Activated T-helper 17 cell treated with anti-CD3 and anti-CD28 coated beads, Interleukin-2, amount 50 U/mL, for 72 hours (primary cell): ENCODE data around the gene SLC44A4. TPM values are rescaled to one million over a fixed set of nuclear protein-coding genes. Genes with fewer than 3 reads are reported as not detected.
"Not testable (repeated sequence)": the region's sequence is repeated elsewhere in the genome, so short reads cannot be mapped to it uniquely, and the experiment has no call there.

Experiments used
- ATAC-seq: fragments of 150-1000 bp; cut with Tn5 transposase; replicated peaks from 2 replicates; pipeline ENCODE4 v1.10.0; 2021; ENCODE audit warnings: mild to moderate bottlenecking, moderate library complexity
- H3K27ac Mint-ChIP-seq: one replicate; pipeline ENCODE4 v1.8.0; 2022; ENCODE audit warnings: mixed read lengths
- H3K27me3 Mint-ChIP-seq: one replicate; pipeline ENCODE4 v1.8.0; 2022; ENCODE audit warnings: mixed read lengths
- H3K36me3 Mint-ChIP-seq: one replicate; pipeline ENCODE4 v1.8.0; 2022; ENCODE audit warnings: low read depth, mild to moderate bottlenecking, mixed read lengths
- H3K4me1 Mint-ChIP-seq: one replicate; pipeline ENCODE4 v1.8.0; 2022; ENCODE audit warnings: mixed read lengths
- H3K4me3 Mint-ChIP-seq: one replicate; pipeline ENCODE4 v1.8.0; 2022; ENCODE audit warnings: mild to moderate bottlenecking, mixed read lengths
- H3K9me3 Mint-ChIP-seq: one replicate; pipeline ENCODE4 v1.8.0; 2022; ENCODE audit warnings: mixed read lengths
- total RNA-seq, 2 donors: library from RNA; stranded (reverse); gene quantifications; one replicate each; pipeline ENCODE4 v1.2.3, GENCODE V29; 2022

The SLC44A4 gene
- total RNA-seq, 2 donors from 2014 or later, result 0.39 TPM; not detected in 1

GRCh38 chr6:31879143-31879542 lies 346 bp upstream of the SLC44A4 start:
- no peaks in the 10 kb centered on the region for H3K27me3 Mint-ChIP-seq
- peaks cover 45% of the 10 kb centered on the region for H3K36me3 Mint-ChIP-seq
- no peak overlapping the region for H3K27ac Mint-ChIP-seq
- no peak for ATAC-seq
- no peaks in the 10 kb centered on the region for H3K9me3 Mint-ChIP-seq
- peaks cover 2% of the 10 kb centered on the region for H3K4me1 Mint-ChIP-seq
- H3K4me3 Mint-ChIP-seq, result no peak overlapping the region

GRCh38 chr6:31878222-31878621 lies 575 bp downstream of the SLC44A4 start:
- peaks cover 3% of the 10 kb centered on the region for H3K4me1 Mint-ChIP-seq
- no peaks in the 10 kb centered on the region for H3K9me3 Mint-ChIP-seq
- H3K36me3 Mint-ChIP-seq, result peaks cover 38% of the 10 kb centered on the region
- no peak for ATAC-seq
- no peak overlapping the region for H3K27ac Mint-ChIP-seq
- H3K4me3 Mint-ChIP-seq, result no peak overlapping the region
- no peaks in the 10 kb centered on the region for H3K27me3 Mint-ChIP-seq

GRCh38 chr6:31877651-31878161 lies 1.1 kb downstream of the SLC44A4 start:
- no peak for ATAC-seq
- H3K27ac Mint-ChIP-seq, result no peak overlapping the region
- H3K27me3 Mint-ChIP-seq, result no peaks in the 10 kb centered on the region
- no peak overlapping the region for H3K4me3 Mint-ChIP-seq
- H3K4me1 Mint-ChIP-seq, result peaks cover 3% of the 10 kb centered on the region
- H3K9me3 Mint-ChIP-seq, result no peaks in the 10 kb centered on the region
- peaks cover 33% of the 10 kb centered on the region for H3K36me3 Mint-ChIP-seq

GRCh38 chr6:31877125-31877650 lies 1.6 kb downstream of the SLC44A4 start:
- Mint-ChIP-seq H3K27ac (no peak overlapping the region), H3K4me1 (peaks cover 3% of the 10 kb centered on the region), H3K36me3 (peaks cover 28% of the 10 kb centered on the region), H3K27me3 (no peaks in the 10 kb centered on the region), H3K9me3 (no peaks in the 10 kb centered on the region), H3K4me3 (no peak overlapping the region)
- no peak for ATAC-seq

GRCh38 chr6:31876357-31876756 lies 2.4 kb downstream of the SLC44A4 start:
- no peaks in the 10 kb centered on the region for H3K9me3 Mint-ChIP-seq
- H3K36me3 Mint-ChIP-seq, result peaks cover 19% of the 10 kb centered on the region
- no peak overlapping the region for H3K4me3 Mint-ChIP-seq
- peaks cover 3% of the 10 kb centered on the region for H3K27me3 Mint-ChIP-seq
- no peak for ATAC-seq
- H3K27ac Mint-ChIP-seq, result no peak overlapping the region
- H3K4me1 Mint-ChIP-seq, result peaks cover 3% of the 10 kb centered on the region

DNA sequence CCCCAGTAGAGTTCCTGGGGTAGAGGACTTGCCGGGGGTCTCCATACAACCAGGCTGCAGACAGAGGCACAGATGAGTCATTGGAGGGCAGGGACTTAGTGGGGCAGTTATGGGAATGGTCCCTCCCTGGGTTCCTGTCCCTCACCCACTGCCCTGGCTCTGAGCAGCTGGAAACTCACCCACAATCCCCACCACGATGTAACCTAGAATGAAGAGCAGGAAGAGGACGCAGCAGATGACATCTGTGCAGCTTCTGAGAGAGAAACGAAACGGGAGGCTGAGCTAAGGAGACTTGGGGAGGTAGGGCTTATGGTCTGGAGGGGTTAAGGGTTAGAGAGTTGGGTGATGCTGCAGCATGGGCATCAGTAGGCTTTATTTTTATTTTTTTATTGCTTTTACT lies 2.9 kb downstream of the SLC44A4 start:
- no peak for ATAC-seq
- peaks cover 15% of the 10 kb centered on the region for H3K36me3 Mint-ChIP-seq
- H3K9me3 Mint-ChIP-seq, result no peaks in the 10 kb centered on the region
- H3K27ac Mint-ChIP-seq, result no peak overlapping the region
- H3K27me3 Mint-ChIP-seq, result peaks cover 3% of the 10 kb centered on the region
- H3K4me1 Mint-ChIP-seq, result peaks cover 3% of the 10 kb centered on the region
- no peak overlapping the region for H3K4me3 Mint-ChIP-seq

DNA sequence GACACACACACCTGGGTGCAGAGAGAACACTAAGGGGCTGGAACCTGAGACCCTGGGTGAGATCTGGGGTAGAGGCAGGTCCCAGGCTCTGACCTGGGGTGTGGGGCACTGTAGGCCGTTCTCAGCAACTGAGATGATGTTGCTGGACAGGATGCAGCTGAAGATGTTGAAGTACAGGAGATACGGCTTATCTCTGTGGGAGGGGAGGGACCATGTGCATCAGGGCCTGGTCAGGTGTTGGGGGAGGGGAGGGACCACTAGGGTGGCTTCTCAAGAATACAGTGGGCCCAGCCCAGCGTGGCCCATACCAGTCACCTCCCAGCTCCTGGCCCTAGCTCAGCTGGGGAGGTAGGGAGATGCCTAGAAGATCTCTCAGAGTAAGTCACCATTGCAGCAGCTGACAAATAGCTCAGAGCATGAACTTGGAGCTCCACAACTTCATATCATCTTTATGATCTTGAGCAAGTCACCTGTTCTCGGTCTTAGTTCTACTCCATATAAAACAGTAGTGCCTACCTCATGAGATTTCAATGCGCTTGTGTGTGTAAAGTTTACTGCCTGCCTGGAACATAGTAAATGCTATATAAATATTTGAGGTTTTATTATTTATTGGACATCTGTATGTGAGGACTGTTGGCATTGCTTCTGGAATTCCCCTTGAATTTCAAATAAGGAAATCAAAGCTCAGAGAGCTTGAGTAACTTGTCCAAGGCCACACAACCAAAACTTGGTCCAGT lies 3.8 kb downstream of the SLC44A4 start:
- H3K27me3 Mint-ChIP-seq, result peaks cover 3% of the 10 kb centered on the region
- H3K9me3 Mint-ChIP-seq, result no peaks in the 10 kb centered on the region

GRCh38 chr6:31874084-31874670 lies 4.6 kb downstream of the SLC44A4 start:
- peaks cover 3% of the 10 kb centered on the region for H3K4me1 Mint-ChIP-seq
- no peaks in the 10 kb centered on the region for H3K36me3 Mint-ChIP-seq
- H3K27ac Mint-ChIP-seq, result peak overlapping the region; percentile 67
- no peaks in the 10 kb centered on the region for H3K9me3 Mint-ChIP-seq
- no peak for ATAC-seq
- H3K27me3 Mint-ChIP-seq, result peaks cover 3% of the 10 kb centered on the region
- no peak overlapping the region for H3K4me3 Mint-ChIP-seq

More for the DNA sequence above, 3.8 kb downstream of the SLC44A4 start:
- no peak for ATAC-seq
- H3K27ac Mint-ChIP-seq, result peak overlapping the region; percentile 67
- H3K36me3 Mint-ChIP-seq, result peaks cover 7% of the 10 kb centered on the region
- no peak overlapping the region for H3K4me3 Mint-ChIP-seq
- H3K4me1 Mint-ChIP-seq, result peaks cover 3% of the 10 kb centered on the region

- Mint-ChIP-seq H3K4me1 (peaks cover 3% of the 10 kb centered on the region), H3K27ac (no peak overlapping the region), H3K36me3 (no peaks in the 10 kb centered on the region), H3K9me3 (no peaks in the 10 kb centered on the region), H3K27me3 (peaks cover 3% of the 10 kb centered on the region), H3K4me3 (no peak overlapping the region)
- no peak for ATAC-seq
Measured at GRCh38 chr6:31871046-31871659, 7.6 kb downstream of the SLC44A4 start.

GRCh38 chr6:31870385-31870921 lies 8.3 kb downstream of the SLC44A4 start:
- Mint-ChIP-seq H3K36me3 (no peaks in the 10 kb centered on the region), H3K4me1 (peaks cover 3% of the 10 kb centered on the region), H3K27ac (no peak overlapping the region), H3K9me3 (no peaks in the 10 kb centered on the region), H3K4me3 (no peak overlapping the region), H3K27me3 (peaks cover 3% of the 10 kb centered on the region)
- peak; percentile 35 for ATAC-seq

- Mint-ChIP-seq H3K9me3 (no peaks in the 10 kb centered on the region), H3K27me3 (peaks cover 3% of the 10 kb centered on the region), H3K27ac (no peak overlapping the region), H3K36me3 (no peaks in the 10 kb centered on the region), H3K4me1 (peaks cover 3% of the 10 kb centered on the region), H3K4me3 (no peak overlapping the region)
- no peak for ATAC-seq
Measured at GRCh38 chr6:31869343-31869742, 9.5 kb downstream of the SLC44A4 start.

DNA sequence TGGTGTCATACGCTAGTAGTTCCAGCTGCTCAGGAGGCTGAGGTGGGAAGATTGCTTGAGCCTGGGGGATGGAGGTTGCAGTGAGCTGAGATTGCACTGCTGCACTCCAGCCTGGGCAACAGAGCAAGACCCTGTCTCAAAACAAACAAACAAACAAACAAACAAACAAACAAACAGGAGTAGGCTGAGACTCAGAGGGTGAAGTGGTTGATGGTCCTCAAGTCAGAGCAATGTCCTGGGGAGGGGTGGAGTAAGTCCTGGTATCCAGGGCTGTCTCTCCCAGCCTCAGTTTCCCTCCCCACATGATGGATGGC lies 10.2 kb downstream of the SLC44A4 start:
- not testable (repeated sequence) for H3K27ac Mint-ChIP-seq, H3K36me3 Mint-ChIP-seq, H3K4me1 Mint-ChIP-seq, ATAC-seq, H3K27me3 Mint-ChIP-seq, H3K4me3 Mint-ChIP-seq, H3K9me3 Mint-ChIP-seq

DNA sequence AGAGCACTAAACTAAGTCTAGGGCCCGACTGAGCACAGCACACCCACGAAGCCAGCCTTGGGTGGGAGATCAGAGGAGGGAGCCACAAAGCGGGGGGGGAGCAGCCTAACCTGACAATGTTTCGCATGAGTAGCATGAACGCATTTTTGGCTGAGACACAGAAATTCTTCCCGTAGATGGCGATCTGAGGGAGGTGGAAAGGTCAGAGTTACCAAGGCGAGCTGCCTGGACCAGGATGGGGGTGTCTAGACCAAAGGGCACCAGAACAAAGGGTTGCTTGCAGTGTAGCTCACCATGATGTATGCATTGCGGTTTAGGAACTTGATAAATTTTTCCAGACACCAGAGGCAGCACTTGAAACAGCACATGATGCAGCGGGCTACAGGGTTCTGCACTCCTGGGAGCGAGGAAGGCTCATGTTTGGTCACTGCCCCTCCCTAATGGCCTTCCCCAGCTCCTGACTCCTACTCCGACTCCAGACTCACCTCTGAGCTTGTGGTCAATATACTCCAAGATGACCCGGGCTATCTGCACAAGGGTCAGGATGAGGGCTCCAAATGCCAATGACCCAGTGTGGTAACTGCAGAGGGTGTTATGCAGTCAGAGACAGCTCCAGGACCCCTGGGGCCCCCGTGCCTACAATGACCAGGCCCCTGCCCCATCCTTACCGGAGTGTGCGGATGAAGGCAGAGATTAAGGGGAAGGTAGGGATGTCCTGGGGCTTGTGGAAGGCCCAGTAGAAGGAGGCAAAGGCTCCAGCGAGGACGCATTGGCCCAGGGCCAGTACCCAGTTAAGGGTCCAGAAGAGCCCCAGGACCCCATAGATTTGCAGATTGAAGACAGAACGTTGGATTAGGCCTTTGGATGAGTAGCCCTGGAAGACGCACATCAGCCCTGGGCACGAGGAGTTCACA lies 13.3 kb downstream of the SLC44A4 start:
- Mint-ChIP-seq H3K4me1 (peaks cover 11% of the 10 kb centered on the region), H3K36me3 (peaks cover 13% of the 10 kb centered on the region), H3K9me3 (no peaks in the 10 kb centered on the region), H3K4me3 (no peak overlapping the region), H3K27ac (no peak overlapping the region), H3K27me3 (no peaks in the 10 kb centered on the region)
- ATAC-seq, result no peak

DNA sequence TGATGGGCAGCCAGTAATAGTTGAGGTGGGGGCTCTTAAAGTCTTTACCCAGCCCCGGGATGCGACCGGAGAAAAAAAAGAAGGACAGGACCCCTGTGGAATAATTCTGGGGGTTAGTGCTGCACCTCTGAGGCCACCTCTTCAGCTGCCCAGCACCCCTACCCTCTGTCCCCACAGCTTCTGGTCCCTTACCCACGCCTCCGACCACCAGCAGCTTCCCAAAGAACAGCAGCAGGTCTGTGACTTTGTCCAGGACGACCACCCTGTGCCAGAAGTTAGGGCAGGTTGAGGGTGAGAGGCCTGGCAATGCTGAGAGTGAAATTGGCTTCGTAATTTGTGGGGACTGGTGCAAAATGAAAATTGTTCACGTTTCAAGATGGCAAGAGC lies 14.0 kb downstream of the SLC44A4 start:
- no peaks in the 10 kb centered on the region for H3K27me3 Mint-ChIP-seq
- H3K27ac Mint-ChIP-seq, result no peak overlapping the region
- H3K4me3 Mint-ChIP-seq, result no peak overlapping the region
- peaks cover 18% of the 10 kb centered on the region for H3K36me3 Mint-ChIP-seq
- H3K4me1 Mint-ChIP-seq, result peaks cover 11% of the 10 kb centered on the region
- ATAC-seq, result no peak
- no peaks in the 10 kb centered on the region for H3K9me3 Mint-ChIP-seq
